C4-2B (cell line): ENCODE measurements around the gene CACTIN.

Experiments
- H3K27ac ChIP-seq: fragments of 450-650 bp; 2 replicates; pipeline ENCODE4 v1.5.1; 2017
- CTCF ChIP-seq: fragments of 450-650 bp; conservative IDR thresholded peaks from 2 replicates; pipeline ENCODE4 v1.5.1; 2017; ENCODE audit warnings: mild to moderate bottlenecking
- ZFX ChIP-seq: fragments of 450-650 bp; IDR thresholded peaks from 2 replicates; pipeline ENCODE4 v1.6.1; 2017

The CACTIN gene

GRCh38 chr19:3604227-3604986 lies 22.2 kb downstream of the CACTIN start:
- no peak overlapping the region for H3K27ac ChIP-seq
- TF ChIP-seq CTCF (no peak), ZFX (no peak)

GRCh38 chr19:3603121-3603811 lies 23.3 kb downstream of the CACTIN start:
- TF ChIP-seq CTCF (no peak), ZFX (no peak)
- no peak overlapping the region for H3K27ac ChIP-seq

GRCh38 chr19:3601021-3601420 lies 25.6 kb downstream of the CACTIN start:
- no peak overlapping the region for H3K27ac ChIP-seq
- no peak for TF ChIP-seq CTCF
- TF ChIP-seq ZFX, result no peak

- TF ChIP-seq ZFX, result no peak
- no peak for TF ChIP-seq CTCF
- no peak overlapping the region for H3K27ac ChIP-seq
These were observed 26.8 kb downstream of the CACTIN start for GRCh38 chr19:3599776-3600187.

GRCh38 chr19:3595521-3596061 lies 31.0 kb downstream of the CACTIN start:
- TF ChIP-seq CTCF, result no peak
- no peak for TF ChIP-seq ZFX
- no peak overlapping the region for H3K27ac ChIP-seq

GRCh38 chr19:3593156-3593555 lies 33.4 kb downstream of the CACTIN start:
- H3K27ac ChIP-seq, result no peak overlapping the region
- TF ChIP-seq CTCF, result no peak
- no peak for TF ChIP-seq ZFX

- TF ChIP-seq ZFX (no peak), CTCF (no peak)
- no peak overlapping the region for H3K27ac ChIP-seq
These were observed 34.5 kb downstream of the CACTIN start for GRCh38 chr19:3591876-3592613.
